CD4-positive, alpha-beta T cell treated with Interferon gamma for 1 hour (primary cell): ENCODE results near the gene CATSPER3.
A peak's percentile ranks its signal among the peaks of the same experiment; 100 is the strongest.

ENCODE experiments used
- DNase-seq: peaks from one replicate; pipeline ENCODE4 v3.0.0-alpha.2; 2020

Gene CATSPER3

DNA sequence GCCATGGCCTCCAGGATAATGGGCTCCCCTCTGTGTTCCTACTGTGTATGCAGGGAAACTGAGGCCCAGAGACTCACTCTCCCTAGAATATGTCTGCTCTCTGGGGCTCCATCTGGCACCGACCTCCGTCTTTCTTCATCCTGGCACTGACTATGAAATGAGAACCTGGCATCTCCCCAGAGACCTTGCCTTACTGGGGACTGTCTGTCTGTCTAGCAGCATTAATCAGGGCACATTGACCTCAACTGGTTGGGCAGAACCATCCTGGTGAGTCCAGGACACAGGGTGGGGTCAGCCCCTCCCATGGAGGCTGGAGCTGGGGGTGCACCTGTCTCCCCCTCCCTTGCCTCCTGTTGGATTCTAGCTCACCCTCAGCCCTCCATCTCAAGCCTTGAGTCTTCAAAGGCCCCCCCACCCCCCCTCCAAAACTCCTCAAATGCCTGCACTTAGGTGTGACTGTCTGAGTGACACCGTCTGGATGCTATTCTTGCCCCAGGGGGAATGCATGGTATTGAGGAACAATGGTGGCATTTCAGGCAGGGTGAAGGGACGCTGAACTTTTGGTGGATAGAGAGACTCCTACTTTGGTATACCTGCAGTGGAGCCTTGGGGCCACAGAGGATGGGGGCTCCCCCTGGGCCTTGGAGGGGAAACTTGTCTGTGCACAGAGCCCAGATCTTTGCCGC, 79.1 kb downstream of the CATSPER3 start:
- no peak for DNase-seq

DNA sequence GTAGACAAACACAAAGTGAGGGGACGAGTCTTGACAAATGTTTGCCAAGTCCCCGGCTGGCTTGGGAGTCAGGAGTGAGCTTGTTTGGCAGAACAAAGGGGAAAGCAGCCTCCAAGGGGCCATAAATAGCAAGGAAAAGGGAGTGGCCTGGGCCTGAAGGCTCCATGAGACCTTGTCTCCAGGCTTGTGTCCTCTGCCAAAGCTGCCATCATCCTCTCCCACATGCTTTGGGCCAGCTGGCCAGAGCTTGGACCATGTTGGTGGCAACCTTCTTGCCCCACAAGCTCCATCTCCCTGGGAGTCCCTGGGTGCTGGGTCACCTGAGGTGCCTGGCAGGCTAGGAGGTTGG, 79.6 kb downstream of the CATSPER3 start:
- DNase-seq: no peak

DNA sequence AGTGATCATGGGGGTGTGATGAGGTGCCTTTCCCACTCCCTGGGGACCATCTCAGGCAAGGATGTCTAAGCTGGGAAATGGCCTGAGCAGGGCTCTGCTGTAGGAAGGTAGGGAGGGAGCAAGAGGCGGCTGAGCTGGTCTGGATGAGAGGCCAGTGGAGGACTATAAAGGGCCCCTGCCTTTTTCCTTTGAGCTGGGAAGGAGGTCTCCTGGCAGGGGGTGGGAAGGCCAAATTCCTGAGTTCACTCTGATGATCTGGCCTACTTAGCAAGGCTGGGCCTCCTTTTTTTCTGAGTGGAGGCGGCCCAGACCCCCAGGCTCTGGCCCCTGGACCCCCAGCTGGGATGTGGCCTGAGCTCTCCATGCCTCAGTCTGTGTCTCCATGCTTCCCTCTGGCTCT, 80.6 kb downstream of the CATSPER3 start:
- DNase-seq: no peak

DNA sequence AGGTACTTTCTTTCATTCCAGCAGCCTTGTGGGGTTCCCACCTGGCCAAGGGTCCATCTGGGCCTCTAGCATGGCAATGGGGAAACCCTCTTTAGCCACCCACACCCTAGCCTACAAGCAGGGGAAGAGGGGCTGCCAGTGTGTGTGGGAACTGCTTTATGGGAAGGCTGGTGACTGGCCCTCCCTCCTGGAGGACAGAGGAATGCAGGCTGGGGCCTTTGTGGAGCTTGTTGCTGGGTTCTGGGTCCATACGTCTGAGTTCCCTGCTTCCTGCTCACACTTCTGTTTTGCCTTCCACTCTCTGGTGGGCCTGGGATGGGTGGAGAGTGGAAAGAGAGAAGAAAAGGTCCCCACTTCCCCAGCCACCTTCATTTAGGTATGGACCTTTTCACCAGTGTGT, 81.2 kb downstream of the CATSPER3 start:
- no peak for DNase-seq

DNA sequence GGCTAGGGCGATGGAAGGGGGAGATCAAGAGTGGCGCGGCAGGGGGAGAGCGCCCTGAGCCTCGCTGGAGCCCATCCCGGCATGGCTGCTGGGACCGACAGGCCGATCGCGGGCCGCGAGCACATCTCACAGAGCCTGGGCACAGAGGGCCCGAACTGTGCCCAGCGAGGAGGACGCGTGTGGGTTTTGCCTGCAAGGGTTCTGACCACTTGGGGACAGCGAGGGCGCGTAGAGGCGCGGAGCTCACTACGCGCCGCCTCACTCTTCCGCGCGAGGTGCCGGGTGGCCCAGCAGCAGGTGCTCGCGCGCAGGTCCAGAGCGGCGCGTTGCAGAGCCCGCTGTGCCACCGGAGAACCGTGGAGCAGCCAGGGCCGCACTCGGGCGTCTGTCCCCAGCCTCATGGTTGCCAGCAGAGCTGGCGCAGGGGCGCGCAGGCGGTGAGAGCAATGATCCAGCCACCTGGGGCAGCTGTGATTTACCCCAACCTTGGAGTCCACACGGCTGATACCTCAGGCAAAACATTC, 82.6 kb downstream of the CATSPER3 start:
- DNase-seq: no peak

DNA sequence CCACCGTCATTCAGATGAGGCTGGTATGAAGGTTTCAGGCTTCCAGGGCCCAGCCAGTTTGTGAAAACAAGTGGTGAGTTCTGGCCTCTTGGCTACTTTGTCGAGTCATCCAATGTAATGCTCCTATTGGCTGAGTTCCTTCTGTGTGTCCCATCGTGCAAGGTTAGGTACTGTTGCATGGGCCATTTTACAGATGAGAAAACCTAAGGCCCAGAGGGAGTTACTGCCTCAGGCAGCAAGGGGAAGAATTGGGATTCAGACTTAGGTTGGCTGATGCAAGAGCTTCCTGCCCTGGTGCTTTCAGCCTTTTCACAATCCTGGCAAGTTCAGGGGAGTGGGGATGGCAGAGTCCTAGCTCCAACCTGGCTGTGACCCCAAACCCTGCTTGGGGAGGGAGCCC, 83.7 kb downstream of the CATSPER3 start:
- DNase-seq: no peak

DNA sequence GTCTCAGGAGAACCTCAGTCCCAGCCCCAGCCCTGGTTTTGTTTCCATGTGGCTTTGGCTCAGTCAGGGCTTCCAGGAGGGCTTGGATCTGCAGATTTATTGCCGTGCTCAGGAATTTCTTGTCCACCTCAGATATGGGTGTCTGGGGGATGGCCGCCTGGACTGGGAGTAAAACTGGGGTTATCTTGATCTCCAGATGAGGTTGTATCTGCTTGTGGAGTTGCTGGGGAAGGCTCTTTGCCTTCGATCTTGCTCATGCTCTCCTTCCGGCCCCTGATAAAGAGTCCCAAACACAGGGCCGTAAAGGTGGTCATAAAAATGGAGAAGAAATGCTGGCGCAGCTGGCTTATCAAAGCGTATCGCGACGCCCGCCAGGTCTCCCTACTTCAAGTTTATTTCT, 84.2 kb downstream of the CATSPER3 start:
- no peak for DNase-seq

DNA sequence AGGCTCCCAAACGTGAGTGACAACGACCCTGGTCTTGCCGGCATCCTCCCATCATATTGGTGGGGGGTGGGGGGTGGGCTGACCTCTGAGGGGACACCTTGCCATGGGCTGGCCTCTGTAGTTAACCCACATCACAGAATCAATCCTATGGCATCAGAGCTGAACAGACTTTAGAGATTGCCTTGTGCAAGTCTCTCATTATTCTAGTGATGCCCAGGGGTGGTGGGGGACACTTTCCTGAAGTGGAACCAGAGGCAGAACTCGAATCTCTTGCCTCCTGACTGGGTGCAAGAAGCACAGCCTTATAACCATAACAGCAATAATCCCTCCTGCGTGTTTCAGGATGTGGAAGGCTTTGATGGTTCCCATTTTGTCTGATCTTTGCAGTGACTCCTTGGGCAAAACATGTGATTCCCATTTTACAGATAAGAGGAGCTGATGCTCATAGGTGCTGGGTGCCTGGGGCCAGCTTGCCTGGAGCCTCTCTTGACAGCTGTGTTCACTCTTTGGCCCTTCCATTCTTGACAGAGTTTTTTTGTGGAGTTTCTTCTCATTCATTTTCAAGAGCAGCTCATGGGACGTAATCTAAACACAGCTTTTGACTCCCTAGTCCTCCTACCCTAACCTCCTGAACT, 84.9 kb downstream of the CATSPER3 start:
- DNase-seq: no peak

DNA sequence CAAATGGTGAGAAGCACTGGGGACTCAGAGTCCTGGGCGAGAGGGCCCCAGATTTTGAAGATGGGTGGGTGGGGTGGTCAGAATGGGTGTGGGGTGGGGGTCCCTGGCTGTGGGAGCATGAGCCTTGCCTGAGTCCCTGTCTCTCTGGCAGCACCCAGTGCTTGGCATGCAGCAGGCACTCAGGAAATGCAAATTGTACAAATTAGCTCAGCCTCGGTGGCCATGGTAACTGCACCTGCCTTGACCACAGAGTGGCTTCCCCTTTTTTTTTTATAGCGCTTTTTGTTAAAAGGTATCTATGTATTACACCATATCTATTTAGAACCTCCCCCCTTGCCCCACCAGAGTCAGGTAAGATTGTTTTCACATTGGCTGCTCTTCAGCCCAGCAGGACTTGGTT, 85.6 kb downstream of the CATSPER3 start:
- peak; percentile 69 for DNase-seq

DNA sequence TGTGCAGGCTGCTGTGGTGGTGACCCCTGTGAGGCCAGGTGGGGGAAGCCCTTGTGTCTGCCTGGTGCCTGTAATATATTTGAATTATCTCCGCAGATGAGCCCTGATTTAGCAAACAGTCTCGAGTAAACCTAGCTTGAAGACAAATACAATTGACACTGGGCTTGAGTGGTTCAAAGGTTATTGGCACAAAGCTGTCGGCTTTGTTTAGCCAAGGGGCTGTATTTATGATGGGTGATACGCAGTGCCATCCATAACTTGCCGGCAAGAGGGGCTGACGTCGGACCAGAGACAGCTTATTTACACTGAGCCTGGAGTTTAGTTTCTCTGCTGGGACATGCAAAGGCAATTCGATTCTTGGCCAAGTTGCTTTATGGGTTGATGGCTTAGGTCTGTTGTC, 86.3 kb downstream of the CATSPER3 start:
- no peak for DNase-seq

DNA sequence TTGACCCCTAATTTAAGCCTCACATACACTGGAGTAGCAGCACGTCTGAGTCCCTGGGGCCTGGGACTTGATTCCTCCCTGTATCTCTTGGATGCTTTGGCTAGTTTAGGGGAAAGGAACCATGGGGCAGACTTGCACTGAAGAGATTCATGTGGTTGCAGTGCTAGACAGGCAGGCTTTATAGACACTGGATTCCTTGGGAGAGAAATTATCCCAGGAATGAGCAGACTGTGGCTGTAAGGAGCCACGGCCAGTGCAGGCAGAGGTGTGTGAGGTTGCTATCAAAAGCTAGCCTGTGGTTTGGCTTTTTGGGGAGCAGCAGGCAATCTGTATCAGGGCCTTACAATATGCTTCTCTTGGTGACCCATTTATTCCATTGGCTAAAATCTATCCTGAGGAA, 86.8 kb downstream of the CATSPER3 start:
- no peak for DNase-seq

DNA sequence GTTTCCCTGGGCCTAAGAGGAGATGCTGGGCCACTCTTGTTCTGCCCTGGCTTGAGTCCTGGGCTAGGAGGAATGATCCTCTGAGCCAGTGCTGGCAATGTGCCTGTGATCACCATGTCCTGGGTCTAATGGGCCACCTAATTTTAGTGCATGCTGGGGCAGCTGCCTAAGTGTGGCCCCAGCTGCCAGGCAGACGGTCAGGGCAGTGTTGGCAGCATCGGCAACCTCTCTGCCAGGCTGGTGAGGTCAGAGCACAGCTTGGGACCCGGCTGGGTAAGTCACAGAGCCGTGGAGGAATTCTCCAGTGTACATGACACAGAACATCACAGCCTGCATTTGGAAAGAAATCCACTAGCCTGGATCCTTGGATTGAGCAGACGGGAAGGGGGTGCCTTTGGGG, 87.7 kb downstream of the CATSPER3 start:
- no peak for DNase-seq

DNA sequence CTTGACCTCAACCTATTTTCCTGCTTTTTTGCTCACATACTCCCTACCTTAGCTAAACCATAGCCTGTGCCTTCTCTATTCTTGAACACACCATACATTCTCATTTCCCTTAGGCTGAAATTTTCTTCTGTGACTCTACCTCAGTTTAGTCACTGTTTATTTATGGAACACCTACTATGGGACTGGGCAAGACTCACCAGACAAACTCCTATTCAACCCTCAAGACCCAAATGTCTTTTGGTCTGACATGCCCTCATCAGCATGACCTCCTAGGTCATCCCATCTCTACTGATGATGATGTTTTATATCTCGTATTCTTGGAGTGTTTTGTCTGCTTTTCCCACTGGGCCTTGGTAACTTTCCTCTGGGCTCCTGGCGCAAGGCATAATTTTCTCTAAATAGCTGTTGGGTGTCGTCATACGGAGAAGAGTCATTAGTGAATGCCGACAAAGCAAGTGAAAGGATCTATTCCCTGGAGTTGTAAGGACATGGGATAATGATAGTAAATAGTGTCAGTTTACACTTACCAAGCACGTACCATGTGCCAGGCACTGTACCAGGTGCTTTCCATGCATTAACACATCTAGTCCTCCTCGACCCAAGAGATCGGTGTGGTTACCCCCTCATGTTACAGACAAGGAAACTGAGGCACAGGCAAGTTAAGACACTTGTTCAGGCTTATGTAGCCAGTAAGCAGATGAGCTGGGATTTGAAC, 88.8 kb downstream of the CATSPER3 start:
- no peak for DNase-seq

DNA sequence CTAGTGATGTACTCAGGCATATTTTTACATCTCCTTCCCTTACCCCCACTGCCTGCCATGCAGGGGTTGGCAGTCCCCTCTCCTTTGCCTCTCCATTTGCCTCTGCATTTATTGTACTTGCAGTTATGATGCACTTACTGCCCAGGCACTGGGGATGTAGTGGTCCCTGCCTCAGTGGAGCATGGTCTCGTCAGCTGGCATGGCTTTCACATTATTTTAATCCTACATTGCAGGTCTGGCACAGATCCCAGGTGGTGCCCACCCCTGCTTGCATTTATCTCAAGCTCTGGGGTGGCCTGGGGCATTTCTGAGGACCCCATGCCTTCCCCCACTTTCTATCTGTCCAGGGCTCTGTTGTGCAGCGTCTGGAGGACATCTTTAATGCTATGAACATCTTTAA, 89.5 kb downstream of the CATSPER3 start:
- DNase-seq: no peak

DNA sequence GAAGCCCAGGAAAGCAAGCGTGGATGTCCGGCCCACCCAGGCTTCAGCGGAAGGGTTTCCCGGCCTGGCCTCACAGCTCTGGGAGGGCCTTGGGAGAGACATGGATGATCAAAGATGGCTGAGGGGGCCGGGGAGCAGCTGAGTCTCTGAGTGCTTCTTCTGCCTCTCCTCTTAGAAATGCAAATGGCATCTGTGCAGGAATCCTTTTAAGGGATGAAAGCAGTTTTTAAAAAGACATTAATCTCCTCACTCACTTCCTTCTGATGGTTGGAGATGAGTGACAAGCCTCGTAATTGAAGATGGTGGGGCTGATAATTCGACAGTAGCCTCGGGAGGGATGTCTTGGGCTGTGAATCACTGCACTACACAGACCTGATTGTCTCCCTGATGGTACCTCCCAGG, 90.6 kb downstream of the CATSPER3 start:
- DNase-seq: no peak

DNA sequence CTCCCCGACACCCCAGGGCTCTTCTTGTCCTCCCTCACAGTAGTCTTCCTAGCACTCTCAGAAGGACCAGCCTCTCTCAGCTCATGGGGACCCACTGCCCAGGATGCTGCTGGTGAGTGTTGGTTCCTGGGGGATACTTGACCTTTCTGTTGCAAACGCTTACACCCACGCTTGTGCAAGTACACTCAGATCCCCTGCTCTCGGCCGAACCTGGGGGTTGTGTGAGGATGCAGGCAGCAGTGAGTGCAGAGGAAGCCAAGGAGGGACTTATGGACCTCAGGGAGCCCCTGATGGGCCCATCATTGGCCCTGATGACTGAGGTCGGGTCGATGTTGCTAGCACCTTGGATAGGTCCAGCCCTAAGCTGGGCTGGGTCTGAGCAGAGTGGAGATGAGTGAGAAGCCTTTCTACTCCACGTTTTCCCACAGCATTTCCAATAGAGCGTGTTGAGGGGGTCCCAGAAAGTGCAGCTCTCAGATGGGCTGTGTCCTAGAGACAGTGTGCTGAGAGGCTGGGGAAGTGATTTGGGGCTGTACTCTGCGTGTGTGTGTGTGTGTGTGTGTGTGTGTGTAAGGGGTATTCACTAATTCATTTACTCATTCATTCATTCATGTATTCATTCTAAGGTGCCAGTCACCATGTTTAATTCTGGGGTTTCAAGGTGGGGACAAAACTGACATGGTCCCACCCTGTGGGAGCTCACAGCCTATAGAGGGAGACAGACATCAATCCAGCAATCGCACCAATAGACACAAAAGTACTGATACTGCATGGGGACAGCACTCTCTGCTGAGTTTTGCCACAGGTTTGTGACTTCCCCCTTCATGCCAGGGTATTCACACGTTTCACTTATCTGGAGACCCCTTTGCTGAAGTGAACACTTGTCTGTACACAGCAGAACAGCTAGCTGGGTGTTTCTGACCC, 91.6 kb downstream of the CATSPER3 start:
- DNase-seq: no peak

DNA sequence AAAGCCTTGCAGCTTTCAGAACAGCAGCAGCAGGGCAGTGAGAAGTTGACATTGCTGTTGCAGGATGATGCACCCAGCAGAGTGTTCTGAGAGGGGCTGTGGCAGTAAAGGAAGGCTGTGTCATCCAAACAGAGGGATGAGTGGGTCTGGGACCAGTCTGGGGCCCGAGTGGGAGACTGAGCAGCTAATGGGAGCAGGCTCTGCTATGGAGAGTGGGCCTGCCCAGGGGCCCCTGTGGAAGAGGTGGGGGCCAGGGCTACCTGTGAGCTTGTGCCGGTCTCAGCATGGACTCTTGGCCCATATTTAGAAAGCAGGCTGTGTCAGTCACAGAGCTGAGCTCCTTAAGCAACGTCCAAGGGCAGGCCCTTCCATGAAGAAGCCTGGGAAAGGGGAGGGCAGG, 92.3 kb downstream of the CATSPER3 start:
- no peak for DNase-seq

DNA sequence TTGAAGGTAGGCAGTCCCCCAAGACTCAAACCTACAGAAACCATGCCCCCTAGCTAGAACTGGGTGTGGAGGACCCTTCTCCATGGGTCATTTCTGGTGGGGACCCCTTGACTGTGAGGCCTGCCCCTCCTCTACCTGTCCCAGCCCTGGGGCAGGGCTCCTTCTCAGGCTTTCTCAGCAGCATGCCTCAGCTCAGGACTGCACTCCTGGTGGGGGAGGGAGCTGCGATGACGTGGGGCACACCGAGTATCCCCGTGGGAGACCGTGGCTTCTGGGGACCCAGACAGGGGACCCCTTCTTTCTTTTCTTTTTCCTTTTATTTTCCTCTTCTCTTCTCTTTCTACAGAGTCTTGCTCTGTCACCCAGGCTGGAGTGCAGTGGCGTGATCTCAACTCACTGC, 93.3 kb downstream of the CATSPER3 start:
- DNase-seq: no peak
